Hepatic stellate cell (primary cell): Measurements from ENCODE around the gene VIPR2.
"Not testable (repeated sequence)": the region's sequence is repeated elsewhere in the genome, so short reads cannot be mapped to it uniquely, and the experiment has no call there.

Experiments used
- DNase-seq: peaks from one replicate; pipeline ENCODE4 v3.0.0; 2011; ENCODE audit warnings: low spot score

VIPR2 gene

GRCh38 chr7:158988996-158989395 is 155.7 kb downstream of the VIPR2 start:
- DNase-seq, result no peak

DNA sequence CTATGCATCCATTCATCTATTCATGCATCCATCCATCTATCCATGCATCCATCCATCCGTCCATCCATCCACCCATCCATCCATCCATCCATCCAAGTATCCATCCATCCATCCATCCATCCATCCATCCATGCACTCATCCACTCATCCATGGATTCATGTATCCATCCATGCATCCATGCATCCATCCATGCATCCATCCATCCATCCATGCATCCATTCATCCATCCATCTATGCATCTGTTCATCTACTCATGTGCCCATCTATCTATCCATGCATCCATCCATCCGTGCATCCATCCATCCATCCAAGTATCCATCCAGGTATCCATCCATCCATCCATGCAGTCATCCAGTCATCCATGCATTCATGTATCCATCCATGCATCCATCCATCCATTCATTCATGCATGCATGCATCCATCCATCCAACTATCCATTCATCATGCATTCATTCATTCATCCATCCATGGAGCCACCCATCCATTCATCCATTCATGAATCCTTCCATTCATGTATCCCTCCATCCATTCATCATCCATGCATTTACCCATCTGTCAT is 156.3 kb downstream of the VIPR2 start:
- no peak for DNase-seq

DNA sequence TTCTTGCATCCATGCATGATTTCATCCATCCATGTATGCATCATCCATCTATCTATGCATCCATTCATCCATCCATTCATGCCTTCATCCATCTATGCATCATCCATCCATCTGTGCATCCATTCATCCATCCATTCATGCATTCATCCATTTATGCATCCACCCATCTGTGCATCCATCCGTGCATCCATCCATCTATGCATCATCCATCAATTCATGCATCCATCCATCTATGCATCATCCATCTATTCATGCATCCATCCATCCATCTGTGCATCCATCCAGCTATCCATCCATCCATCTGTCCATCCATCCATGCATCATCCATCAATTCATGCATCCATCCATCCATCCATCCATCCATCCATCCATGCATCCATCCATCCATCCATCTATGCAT is 157.0 kb downstream of the VIPR2 start:
- DNase-seq, result no peak

DNA sequence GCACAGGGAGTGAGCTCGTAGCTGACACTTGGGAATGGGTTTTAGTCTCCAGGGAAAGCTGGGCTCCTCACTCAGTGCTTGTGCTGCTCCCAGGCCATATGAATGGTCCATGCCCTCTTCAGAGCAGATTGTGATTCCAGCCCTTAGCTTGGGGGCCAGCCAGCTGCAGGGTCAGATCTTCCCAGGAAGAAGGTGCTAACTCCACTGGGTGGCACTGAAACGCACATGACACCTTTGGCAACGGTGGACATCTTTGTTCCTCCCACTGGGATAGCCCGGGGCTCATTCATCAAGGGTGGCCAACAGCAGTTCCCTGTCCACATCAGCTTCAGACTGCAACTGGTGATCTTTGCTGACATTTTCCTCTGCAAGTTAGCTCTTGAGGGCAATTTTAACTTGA is 159.1 kb downstream of the VIPR2 start:
- DNase-seq, result no peak

GRCh38 chr7:158984007-158984406 is 160.7 kb downstream of the VIPR2 start:
- not testable (repeated sequence) for DNase-seq

GRCh38 chr7:158982080-158982479 is 162.6 kb downstream of the VIPR2 start:
- DNase-seq, result not testable (repeated sequence)

GRCh38 chr7:158979635-158980351 is 164.9 kb downstream of the VIPR2 start:
- peak; percentile 53 for DNase-seq

DNA sequence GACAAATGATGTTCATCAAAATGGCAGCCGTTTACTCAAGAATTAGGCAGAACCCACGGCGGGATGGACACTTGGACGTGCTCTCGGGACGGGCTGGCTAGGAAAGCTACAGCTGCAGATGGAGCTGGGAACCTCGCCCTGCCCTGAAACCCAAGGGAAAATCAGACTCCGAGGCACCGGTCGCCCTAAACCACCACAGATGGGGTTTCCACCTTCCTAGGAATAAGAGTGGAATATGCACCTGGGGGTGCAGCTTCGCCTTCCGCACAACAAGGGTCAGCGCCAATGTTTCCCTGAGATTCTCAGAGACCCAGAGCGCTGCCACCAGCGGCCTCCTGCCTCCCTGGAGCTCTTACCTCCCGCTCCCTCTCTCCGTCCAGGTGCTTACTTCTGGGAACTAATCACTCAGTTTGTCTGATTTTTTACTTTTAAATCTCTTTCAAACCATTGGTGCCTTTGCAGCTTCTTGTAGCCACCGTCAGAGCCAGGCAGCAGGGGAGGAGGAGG is 165.6 kb downstream of the VIPR2 start:
- no peak for DNase-seq
